HG03039 (cell line): ENCODE measurements around the gene IFITM5.
"Not testable (repeated sequence)": the region's sequence is repeated elsewhere in the genome, so short reads cannot be mapped to it uniquely, and the experiment has no call there.

Experiments
- ATAC-seq: cut with Tn5 transposase; IDR thresholded peaks from one replicate; pipeline ENCODE4 v1.9.1; 2021; ENCODE audit warnings: mild to moderate bottlenecking, moderate library complexity; ENCODE audit not compliant: unreplicated experiment

The IFITM5 gene

DNA sequence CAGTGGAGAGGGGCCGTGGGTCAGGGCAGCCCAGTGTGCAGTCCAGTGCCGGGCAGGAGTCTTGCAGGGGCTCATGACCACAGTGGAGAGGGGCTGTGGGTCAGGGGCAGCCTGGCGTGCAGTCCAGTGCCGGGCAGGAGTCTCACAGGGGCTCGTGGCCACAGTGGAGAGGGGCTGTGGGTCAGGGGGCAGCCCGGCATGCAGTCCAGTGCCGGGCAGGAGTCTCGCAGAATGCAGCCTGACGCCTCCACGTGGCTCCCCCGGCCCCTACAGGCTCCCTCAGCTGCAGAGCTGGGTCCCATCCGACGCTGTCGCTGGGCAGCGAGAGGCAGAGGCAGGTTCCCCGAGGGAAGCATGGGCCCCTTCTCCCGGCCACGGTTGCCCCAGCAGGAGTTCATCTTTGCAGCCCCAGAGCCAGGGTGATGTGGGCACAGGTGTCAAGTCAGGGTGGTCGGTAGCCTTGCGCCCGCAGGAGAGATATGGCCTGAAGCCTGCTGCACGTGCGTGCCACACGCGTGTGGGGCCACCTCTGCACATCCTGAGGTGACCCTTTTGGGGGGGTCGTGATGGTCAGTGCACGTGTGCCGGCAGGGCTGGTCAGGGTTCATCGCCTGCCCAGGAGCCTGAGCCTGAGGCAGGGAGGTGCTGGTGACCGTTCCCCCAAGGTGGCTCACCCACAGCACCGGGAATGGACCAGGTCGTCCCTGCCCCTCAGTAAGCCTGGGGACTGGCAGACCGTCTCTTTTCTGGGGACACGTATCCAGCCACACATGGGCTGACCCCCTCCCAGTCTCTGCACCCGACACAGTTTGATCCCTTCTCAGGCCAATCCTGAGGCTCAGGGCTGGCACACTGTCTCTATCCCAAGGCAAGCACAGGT, 2.9 kb downstream of the IFITM5 start:
- no peak for ATAC-seq

DNA sequence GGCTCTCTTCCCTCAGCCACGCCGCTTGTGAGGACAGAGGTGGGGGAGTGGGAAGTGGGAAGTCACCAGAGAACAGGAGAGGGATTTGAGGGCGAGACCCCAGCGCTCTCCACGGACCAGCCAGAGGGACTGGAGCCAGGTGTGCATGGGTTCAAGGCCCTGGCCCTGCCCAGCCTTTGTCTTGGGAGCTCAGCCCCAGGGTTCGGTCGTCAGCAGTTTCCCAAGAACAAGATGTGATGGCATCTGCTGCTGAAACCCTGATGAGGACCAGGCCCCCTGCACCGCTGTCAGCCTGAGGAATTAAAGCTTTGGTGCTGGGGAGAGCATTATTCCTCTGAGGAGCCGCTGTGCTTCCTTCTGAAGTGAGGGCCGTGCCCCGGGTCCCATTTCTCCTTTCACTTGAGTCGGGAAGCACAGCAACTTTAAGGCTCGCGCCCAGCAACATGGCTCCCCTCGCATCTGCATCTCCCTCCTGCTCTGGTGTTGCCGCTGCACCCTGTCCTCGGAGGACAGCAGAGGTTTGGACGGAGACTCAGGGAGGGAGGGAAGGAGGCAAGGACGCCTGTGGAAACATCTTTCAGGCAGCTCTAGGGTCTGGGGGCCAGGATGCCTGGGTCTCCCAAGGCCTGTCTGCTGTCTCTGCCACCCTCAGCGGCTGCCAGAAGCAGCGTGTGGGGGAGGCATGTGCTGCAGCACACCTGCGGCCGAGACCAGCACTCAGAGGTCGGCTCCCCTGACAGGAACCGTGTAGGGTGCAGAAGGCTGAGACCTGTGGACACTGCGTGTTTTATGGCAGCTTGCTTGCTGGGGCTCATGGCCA, 3.8 kb downstream of the IFITM5 start:
- no peak for ATAC-seq

DNA sequence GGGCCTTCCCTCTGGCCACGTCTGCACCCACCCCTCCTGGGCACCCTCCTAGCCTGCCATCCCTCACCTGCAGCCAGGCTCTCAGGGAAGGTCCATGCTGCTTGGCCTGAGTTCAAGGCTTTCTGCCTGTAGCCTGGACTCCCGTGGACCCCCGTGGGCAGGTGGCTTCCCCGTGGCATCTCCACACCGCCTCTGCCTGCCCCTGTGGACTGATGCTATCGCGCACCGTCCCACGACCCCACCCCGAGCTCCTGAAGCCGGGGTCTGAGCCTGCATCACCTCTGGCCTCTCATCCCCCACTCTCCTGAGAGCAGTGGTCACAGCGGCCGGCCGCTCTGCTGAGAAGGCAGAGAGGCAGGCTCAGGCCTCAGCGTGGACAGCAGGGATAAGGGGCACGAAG, 4.5 kb downstream of the IFITM5 start:
- no peak for ATAC-seq

DNA sequence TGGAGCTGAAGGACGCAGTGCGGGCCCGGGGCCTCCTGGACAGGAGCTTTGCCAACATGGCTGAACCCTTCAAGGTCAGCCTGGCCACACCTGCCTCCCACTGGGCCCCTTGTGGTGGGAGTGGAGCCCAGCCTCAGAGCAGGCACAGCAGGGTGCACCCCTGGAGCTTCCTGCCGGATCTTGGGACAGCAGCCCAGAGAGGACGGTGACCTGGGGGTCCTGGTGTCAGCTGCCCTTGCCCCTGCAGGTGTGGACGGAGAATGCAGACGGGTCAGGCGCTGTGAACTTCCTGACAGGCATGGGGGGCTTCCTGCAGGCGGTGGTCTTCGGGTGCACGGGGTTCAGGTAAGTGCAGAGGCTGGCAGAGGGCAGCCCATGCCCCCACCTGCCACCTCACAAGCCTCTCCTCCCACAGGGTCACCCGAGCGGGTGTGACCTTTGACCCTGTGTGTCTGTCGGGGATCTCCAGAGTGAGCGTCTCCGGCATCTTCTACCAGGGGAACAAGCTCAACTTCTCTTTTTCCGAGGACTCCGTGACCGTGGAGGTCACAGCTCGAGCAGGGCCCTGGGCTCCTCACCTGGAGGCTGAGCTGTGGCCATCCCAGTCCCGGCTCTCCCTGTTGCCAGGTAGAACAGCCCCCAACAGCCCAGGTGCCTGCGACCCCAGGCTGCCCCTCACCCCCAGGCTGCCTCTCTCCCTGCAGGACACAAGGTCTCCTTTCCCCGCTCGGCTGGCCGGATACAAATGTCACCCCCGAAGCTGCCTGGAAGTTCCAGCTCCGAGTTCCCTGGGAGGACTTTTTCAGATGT, 5.3 kb downstream of the IFITM5 start:
- ATAC-seq = no peak

DNA sequence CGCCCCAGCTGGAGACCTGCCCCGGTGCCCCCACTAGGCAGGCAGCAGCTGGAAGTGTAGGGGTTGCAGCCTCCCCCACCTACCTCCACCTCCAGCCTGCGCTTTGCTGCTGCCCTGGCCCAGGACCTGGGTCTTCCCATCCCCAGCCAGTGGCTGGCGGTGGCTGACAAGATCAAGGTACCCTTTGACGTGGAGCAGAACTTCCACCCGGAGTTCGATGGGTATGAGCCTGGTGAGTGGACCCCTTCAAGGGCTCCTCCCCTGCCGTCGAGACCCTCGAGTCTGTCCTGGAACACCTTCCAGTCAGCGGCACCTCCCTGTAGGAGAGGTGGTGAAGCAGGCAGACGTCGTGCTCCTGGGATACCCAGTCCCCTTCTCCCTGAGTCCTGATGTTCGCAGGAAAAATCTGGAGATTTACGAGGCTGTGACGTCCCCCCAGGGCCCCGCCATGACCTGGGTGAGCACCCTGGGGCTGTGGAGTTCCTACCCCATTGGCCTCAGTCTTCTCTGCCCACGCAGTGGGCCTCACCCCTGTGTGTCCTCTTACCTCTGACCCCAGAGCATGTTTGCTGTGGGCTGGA, 6.0 kb downstream of the IFITM5 start:
- ATAC-seq = no peak

DNA sequence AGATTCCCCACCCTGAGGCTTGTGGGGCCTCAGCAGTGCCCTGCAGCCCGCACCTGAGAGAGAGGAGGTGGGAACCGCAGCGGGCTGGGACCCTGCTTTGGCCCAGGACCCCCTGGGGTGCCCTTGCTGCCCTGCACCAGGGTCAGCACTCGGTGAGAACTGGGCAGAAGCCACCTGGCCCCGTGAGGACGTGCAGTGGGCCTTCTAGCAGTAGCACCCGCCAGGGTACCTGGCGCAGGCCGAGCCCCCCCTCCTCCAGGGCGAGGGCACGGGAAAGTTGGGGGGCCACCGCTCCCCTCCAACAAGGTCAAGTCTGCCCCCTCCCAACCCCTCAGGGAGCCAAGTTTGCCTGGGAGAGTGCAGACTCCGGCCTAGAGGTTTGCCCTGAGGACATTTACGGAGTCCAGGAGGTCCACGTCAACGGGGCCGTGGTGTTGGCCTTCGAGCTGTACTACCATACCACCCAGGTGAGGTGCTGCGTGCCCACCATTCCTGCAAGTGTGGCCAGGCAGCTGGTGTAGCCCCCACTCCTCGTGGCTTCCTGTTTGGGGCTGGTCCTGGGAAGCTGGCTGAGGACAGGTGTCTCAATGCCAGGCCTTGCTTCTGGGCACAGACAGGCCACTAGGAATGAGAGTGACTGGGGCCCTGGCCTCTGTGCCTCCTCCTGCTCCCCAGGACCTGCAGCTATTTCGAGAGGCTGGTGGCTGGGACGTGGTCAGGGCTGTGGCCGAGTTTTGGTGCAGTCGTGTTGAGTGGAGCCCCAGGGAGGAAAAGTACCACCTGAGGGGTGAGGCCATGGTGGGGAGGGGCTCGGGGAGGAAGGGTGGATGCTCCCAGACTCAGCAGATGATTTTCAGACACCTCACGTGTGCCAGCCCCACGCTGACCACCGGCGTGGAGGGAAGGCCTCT, 6.9 kb downstream of the IFITM5 start:
- no peak for ATAC-seq

DNA sequence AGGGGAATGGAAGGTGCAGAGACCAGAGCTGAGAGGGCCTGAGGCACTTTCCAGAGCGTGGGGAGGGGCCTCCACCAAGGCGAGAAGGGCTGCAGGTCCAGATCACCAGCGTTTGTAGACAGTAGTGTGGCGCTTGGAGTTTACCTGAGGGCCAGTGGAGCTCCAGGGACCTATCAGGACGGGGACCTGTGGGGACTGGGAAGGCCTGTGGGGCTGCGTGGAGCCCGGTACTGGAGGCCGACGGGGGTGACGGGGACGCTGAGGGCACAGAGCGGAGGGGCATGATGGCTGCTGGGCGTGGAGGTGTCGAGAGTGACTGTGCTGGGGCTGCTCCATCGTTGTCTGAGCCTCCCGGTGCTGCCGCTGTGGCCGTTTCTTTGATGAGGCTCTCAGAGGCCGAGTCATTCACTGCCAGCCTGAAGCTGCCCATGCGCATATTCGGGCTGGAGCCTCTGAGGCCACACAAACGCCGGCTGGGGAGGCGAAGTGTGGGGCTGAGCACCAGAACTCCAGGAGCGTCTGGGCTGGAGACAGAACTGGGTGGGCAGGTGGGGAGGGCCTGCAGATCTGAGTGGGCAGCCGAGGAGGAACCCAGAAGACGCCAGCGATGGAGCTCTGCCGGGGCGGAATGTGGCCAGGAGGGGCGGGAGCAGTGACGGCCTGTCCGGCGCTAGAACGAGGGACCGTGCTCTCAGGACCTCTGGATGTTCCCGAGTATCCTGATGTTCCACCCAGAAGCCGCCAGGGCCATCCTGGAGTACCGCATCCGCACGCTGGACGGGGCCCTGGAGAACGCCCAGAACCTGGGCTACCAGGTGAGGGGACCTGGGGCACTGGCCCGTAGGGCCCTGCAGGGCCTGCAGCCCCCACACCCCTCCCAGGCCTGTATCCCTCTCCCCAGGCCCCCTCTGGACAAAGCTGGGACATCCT, 7.8 kb downstream of the IFITM5 start:
- ATAC-seq = no peak

DNA sequence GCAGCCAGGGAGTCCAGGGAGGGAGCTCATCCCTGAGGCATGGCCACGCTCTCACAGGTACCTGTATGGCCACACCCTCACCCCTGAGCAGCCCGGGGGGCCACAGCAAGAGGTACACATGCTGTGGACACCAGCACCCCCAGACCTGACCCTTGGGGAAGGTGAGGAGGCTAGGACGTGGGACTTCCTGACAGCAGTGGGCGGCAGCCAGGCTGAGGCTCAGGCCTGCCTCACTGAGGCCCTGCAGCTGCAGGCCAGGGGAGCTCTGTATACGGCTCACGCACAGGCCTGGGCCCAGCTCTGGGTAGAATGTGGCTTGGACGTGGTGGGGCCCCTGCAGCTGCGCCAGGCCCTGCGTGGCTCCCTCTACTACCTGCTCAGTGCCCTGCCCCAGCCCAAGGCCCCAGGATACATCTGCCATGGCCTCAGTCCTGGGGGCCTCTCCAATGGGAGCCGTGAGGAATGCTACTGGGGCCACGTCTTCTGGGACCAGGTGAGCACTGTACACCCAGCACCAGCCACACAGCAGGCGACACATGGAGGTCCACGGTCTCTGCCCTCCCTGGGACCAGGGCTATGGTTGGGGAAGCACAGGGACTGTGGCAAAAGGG, 8.6 kb downstream of the IFITM5 start:
- ATAC-seq = no peak

DNA sequence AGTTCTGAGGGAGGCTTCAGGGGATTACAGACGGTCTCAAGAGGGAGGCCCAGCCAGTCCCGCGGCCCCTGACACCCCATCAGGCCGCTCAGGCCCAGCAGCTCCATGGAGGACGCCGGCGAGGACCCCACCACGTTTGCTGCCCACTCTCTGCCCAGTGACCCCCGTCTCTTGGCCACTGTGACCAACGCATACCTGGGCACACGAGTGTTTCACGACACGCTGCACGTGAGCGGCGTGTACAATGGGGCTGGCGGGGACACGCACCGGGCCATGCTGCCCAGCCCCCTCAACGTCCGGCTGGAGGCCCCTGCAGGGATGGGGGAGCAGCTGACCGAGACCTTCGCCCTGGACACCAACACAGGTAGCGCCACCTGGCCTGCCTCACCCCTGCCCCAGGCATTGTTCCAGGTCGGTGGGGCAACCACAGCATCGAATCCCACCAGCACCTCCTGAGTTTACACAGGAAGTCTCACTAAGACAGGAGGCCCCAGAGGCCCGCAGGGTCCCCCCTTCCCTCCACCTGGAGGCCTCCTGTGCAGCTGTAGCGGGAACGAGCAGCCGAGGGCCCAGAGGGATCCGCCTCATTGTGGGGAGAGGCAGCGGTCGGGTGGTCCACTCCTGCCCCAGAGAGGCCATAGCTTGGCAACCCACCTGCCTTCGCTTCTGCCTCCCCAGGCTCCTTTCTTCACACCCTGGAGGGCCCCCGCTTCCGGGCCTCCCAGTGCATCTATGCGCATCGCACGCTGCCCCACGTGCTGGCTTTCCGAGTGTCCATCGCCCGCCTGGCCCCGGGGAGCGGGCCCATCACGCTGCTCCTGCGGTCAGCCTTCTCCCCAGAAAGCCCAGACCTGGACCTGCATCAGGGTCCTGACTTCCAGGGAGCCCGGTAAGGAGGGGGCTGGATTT, 9.4 kb downstream of the IFITM5 start:
- ATAC-seq = no peak

DNA sequence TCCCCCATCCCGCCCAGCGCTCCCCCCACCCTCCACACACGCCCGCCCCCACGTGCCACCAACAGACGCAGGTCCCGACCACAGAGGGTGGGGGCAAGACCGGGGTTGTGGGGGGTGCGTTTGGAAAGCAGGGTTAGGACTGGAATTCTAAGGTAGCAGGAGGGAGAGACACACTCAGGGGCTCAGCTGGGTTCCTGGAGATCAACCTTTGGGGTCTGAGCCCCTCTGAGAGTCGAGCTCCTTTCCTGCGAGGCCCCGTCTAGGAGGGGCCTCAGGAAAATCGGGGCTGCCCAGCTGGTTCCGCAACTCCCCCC, 10.0 kb downstream of the IFITM5 start:
- ATAC-seq = no peak

DNA sequence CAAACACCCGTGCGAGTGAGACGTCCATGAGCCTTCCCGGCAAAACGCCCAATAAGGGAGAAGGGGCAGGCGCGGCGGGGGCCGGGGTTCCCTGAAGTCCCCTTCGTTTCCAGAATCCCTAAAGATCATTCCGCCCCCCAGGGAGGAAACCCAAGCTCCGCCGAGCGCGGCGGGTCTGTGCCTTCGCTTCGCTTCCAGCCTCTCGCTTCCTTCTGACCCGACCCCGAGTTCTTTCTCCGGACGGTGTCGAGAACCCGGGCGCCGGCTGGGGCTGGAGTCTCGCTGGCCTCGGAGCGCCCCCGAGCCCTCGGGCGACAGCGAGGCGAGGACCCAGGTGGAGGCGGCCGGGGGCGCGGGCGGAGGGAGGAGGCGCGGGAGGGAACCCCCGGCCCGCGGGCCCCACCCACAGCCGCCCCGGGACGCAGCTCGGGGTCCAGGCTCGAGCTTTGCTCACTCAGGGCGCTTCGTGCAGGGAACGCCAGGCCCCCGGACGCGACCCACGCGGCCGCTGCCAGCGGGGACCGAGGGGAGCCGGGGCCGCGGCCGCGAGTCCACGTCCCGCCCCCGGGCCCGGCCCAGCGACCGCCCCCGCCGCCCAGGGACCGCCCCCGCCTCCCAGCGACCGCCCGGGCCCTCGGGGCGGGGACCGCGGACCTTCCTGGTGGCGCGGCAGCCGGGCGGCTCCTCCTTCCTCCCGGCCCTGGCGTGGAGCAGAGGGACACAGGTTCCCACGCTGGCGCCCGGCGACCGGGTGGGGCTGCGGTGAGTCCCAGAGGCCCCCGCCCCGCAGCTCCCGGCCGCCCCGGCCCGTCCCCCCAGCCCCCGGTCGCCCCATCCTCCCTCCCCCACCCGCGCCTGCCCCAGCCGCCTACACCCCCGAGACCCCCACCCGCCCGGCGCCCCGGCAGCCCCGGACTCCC, 10.6 kb downstream of the IFITM5 start, which contains the start of gene PGGHG:
Gene PGGHG, plus strand, starts transcription at position 649 of the 920 bp plus-strand sequence. CDS start 691 bp downstream, outside the sequence.
- ATAC-seq = peak; percentile 56

DNA sequence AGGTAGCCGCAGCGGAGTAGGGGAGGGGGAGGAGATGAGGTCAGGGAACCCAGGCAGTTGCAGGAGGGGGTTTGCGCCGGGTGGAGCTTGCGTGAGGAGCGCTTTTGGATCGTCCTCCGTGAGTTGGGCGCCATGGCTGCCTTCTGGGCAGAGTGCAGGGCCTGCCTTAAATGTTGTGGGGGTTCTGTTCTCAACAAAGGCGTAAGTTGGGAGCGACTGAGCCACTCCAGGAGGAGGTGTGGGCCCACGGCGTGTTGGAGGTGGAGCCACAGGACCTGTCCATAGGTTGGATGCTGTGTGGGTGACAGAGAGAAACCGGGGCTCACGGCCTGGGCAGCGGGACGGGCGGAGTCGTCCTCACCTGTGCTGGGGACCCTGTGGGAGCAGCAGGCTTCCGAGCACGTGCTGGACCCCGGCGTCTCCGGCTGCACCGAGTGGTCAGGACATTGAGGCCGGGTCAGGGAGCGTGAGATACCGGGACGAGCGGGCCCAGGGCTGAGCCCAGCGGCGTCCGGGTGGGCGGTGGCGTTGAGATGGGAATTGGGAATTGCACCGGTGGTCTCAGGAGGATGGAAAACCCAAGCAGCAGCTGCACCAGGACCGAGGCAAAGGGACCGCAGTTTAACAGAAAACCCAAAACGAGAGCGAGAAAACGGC, 11.4 kb downstream of the IFITM5 start:
- no peak for ATAC-seq

DNA sequence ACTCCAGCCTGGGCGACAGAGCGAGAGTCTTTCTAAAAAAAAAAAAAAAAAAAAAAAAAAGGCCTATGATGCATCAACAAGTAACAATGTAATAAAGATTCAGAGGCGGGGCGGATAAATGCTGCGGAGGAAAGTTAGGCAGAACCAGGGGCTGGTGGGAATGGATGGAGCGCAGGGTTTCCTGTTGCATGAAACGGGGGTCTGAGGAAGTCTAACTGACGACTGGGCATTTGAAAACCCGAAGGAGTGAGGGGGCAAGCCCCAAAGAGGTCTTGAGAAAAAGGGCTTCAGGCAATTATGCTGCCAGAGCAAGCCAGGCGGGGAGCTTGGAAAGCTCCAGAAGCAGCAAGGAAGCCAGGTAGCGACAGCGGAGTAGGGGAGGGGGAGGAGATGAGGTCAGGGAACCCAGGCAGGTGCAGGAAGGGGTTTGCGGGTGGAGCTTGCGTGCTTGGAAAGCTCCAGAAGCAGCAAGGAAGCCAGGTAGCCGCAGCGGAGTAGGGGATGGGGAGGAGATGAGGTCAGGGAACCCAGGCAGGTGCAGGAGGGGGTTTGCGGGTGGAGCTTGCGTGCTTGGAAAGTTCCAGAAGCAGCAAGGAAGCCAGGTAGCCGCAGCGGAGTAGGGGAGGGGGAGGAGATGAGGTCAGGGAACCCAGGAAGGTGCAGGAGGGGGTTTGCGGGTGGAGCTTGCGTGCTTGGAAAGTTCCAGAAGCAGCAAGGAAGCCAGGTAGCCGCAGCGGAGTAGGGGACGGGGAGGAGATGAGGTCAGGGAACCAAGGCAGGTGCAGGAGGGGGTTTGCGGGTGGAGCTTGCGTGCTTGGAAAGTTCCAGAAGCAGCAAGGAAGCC, 12.1 kb downstream of the IFITM5 start:
- ATAC-seq = not testable (repeated sequence)

DNA sequence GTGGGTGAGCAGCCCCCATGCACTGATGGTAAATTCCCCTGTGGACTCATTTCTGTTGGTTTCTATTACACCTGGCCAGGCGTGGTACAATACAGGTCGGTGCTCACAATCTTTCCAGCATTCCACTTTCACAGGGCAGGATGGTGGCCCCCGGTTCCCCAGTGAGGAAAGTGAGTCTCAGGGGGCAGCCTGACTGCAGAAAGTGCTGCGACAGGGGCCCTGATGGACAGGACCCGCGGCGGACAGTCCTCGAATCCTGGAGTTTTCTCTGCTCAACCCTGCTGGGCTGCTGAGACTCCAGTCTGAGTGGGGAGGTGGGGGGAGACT, 13.5 kb downstream of the IFITM5 start:
- ATAC-seq = no peak
